HepG2 (cell line): Measurements from ENCODE around the gene TXNDC11. TPM values are rescaled to one million over a fixed set of nuclear protein-coding genes. Genes with fewer than 3 reads are reported as not detected.

ENCODE experiments used
- ATAC-seq: fragments of 200-7000 bp; cut with Tn5 transposase; 3 replicates; pipeline ENCODE4 v1.9.1; 2020; ENCODE audit warnings: mild to moderate bottlenecking, moderate library complexity
- BruUV-seq: library from RNA; stranded (reverse); fragments of 400-500 nt; replicated peaks from 2 replicates; lab custom pipeline; 2021; lab: Mats Ljungman, UMichigan
- CTCF ChIA-PET: fragments of 300-600 bp; formaldehyde crosslinking; extraction: SDS; loops from one replicate; lab custom pipeline; 2021; ENCODE audit warnings: low total read pairs, inconsistent platforms, low intra/inter-chr PET ratio; lab: Yijun Ruan, JAX
- POLR2A ChIA-PET: fragments of 350-600 bp; sonication (Branson Sonifier 250); formaldehyde crosslinking; loops from one replicate; lab custom pipeline; 2020; ENCODE audit warnings: antibody characterized with exemption, inconsistent platforms; lab: Yijun Ruan, JAX
- DNase-seq: peaks from one replicate; pipeline ENCODE4 v3.0.0-alpha.2; 2015; ENCODE audit warnings: low spot score
- FAIRE-seq: peaks from 3 replicates; lab custom pipeline; 2011; peaks lifted over from hg19 to GRCh38; lab: Jason Lieb, UNC
- H2AFZ ChIP-seq: one replicate; pipeline ENCODE4 v1.6.1; 2011; ENCODE audit warnings: low read length, inconsistent platforms
- H3K27ac ChIP-seq: fragments of 300-600 bp; 3 replicates; pipeline ENCODE4 v1.8.0; 2011; ENCODE audit warnings: mixed run types, mild to moderate bottlenecking, mixed read lengths, low read length, inconsistent platforms; ENCODE audit not compliant: insufficient read depth; ENCODE audit errors: extremely low read length
- H3K27me3 ChIP-seq, 2 experiments: fragments of 200-600 bp in 1 of 2; 2 replicates in 1 of 2; 3 replicates in 1 of 2; pipeline versions ENCODE4 v1.6.0 to v1.8.0; 2011; ENCODE audit warnings: low read length in 2 of 2, mild to moderate bottlenecking in 2 of 2, moderate library complexity in 2 of 2, inconsistent platforms in 1 of 2; ENCODE audit not compliant: insufficient read depth in 2 of 2, control insufficient read depth in 1 of 2
- H3K36me3 ChIP-seq, 2 experiments: fragments of 200-600 bp in 1 of 2; replicated peaks in 1 of 2; 2 replicates in 1 of 2; 3 replicates in 1 of 2; pipeline versions ENCODE4 v1.5.1 to v1.8.0; 2011; ENCODE audit warnings: low read length in 2 of 2, inconsistent platforms in 1 of 2; ENCODE audit not compliant: insufficient read depth in 2 of 2, control insufficient read depth in 1 of 2
- H3K4me1 ChIP-seq: 2 replicates; pipeline ENCODE4 v1.5.1; 2012; ENCODE audit warnings: low read length, inconsistent platforms; ENCODE audit not compliant: insufficient read depth
- H3K4me2 ChIP-seq: 2 replicates; pipeline ENCODE4 v1.6.0; 2011; ENCODE audit warnings: low read depth, low read length, inconsistent platforms
- H3K4me3 ChIP-seq, 3 experiments: fragments of 200-600 bp in 1 of 3; sonication (generic), shearing (Covaris generic) in 1 of 3; replicated peaks in 1 of 3; 2 replicates each; pipeline ENCODE4 v1.5.1; 2011 to 2016; ENCODE audit warnings: low read length in 3 of 3, inconsistent platforms in 2 of 3, low read depth in 2 of 3, mild to moderate bottlenecking in 2 of 3, control low read depth in 1 of 3, mixed read lengths in 1 of 3; ENCODE audit not compliant: insufficient read depth in 1 of 3
- H3K79me2 ChIP-seq: one replicate; pipeline ENCODE4 v1.6.1; 2011; ENCODE audit warnings: low read length, inconsistent platforms; ENCODE audit not compliant: insufficient read depth
- H3K9ac ChIP-seq: 2 replicates; pipeline ENCODE4 v1.6.0; 2011; ENCODE audit warnings: mild to moderate bottlenecking, low read depth, low read length, inconsistent platforms; ENCODE audit not compliant: insufficient read depth
- H3K9me3 ChIP-seq: 2 replicates; pipeline ENCODE4 v1.5.1; 2012; ENCODE audit warnings: mild to moderate bottlenecking, low read length
- H4K20me1 ChIP-seq: 2 replicates; pipeline ENCODE4 v1.6.0; 2011; ENCODE audit warnings: inconsistent platforms, mild to moderate bottlenecking, low read length, moderate library complexity; ENCODE audit not compliant: insufficient read depth
- DZIP1 ChIP-seq: sonication (generic); formaldehyde crosslinking; IDR thresholded peaks from 2 replicates; pipeline ENCODE4 v1.5.0; 2020; ENCODE audit warnings: mild to moderate bottlenecking, missing genetic modification reagents
- FIP1L1 ChIP-seq: fragments of 200-400 bp; formaldehyde crosslinking; IDR thresholded peaks from 2 replicates; pipeline ENCODE4 v1.6.1; 2018; ENCODE audit warnings: low read depth, mild to moderate bottlenecking, low read length, moderate library complexity, borderline replicate concordance; ENCODE audit not compliant: insufficient read depth
- FOXA1 ChIP-seq, 2 experiments: fragments of 450-650 bp in 1 of 2; sonication (generic) in 1 of 2; formaldehyde crosslinking in 1 of 2; IDR thresholded peaks; 2 replicates each; pipeline versions ENCODE4 v1.4.0 to v1.6.1; 2016 to 2020; ENCODE audit warnings: missing genetic modification reagents in 1 of 2
- HHEX ChIP-seq: IDR thresholded peaks from 2 replicates; pipeline ENCODE4 v1.6.1; 2016; ENCODE audit warnings: control low read depth
- HMG20B ChIP-seq: conservative IDR thresholded peaks from 2 replicates; pipeline ENCODE4 v1.6.1; 2016; ENCODE audit warnings: missing genetic modification reagents, missing compliant biosample characterization
- LRRFIP1 ChIP-seq: sonication (generic); formaldehyde crosslinking; conservative IDR thresholded peaks from 2 replicates; pipeline ENCODE4 v1.4.0; 2020; ENCODE audit warnings: missing genetic modification reagents
- SPEN ChIP-seq: sonication (generic); formaldehyde crosslinking; IDR thresholded peaks from 2 replicates; pipeline ENCODE4 v1.5.1; 2020; ENCODE audit warnings: low read depth, mild to moderate bottlenecking, missing genetic modification reagents
- ZBTB21 ChIP-seq: sonication (generic); formaldehyde crosslinking; IDR thresholded peaks from 2 replicates; pipeline ENCODE4 v1.4.0; 2020; ENCODE audit warnings: missing genetic modification reagents
- ZBTB7A ChIP-seq: sonication (generic); formaldehyde crosslinking; IDR thresholded peaks from 2 replicates; pipeline ENCODE4 v1.8.0; 2022; ENCODE audit warnings: mild to moderate bottlenecking, missing genetic modification reagents
- ZMYM2 ChIP-seq: sonication (generic); formaldehyde crosslinking; IDR thresholded peaks from 2 replicates; pipeline ENCODE4 v1.8.0; 2022; ENCODE audit warnings: mild to moderate bottlenecking, missing genetic modification reagents
- ZMYM3 ChIP-seq: sonication (generic); formaldehyde crosslinking; IDR thresholded peaks from 2 replicates; pipeline ENCODE4 v1.5.1; 2020; ENCODE audit warnings: mild to moderate bottlenecking, missing genetic modification reagents
- ZNF329 ChIP-seq: sonication (generic); formaldehyde crosslinking; IDR thresholded peaks from 2 replicates; pipeline ENCODE4 v1.9.0; 2021; ENCODE audit warnings: low read depth, mild to moderate bottlenecking, missing genetic modification reagents
- ZNF761 ChIP-seq: sonication (generic); formaldehyde crosslinking; conservative IDR thresholded peaks from 2 replicates; pipeline ENCODE4 v1.4.0; 2020; ENCODE audit warnings: mild to moderate bottlenecking, missing genetic modification reagents
- ZNF770 ChIP-seq: sonication (generic); formaldehyde crosslinking; IDR thresholded peaks from 2 replicates; pipeline ENCODE4 v1.5.0; 2020; ENCODE audit warnings: mild to moderate bottlenecking, missing genetic modification reagents
- WGBS: methylation state at CpG from one replicate; pipeline ENCODE4 v1.1.6; 2017; ENCODE audit warnings: low lambda C conversion rate; 5-methylcytosine and 5-hydroxymethylcytosine counted together
- in situ Hi-C: cut with HindIII; loops from 2 replicates; pipeline ENCODE4 v1.10.0; 2017; ENCODE audit warnings: low pct_unique_long_range_greater_than_20kb; ENCODE audit not compliant: extremely low pct_ligation_motif_present
- intact Hi-C: fragments of 100-400 bp; cut with micrococcal nuclease; formaldehyde crosslinking; loops from one replicate; pipeline ENCODE4 v1.10.0; 2022; ENCODE audit not compliant: unreplicated experiment
- polyA plus RNA-seq, 8 experiments: library from polyadenylated mRNA; depleted of rRNA in 3 of 8; stranded (reverse) in 7 of 8; unstranded in 1 of 8; fragments of >200 nt; fragmentation: Illumina TruSeq in 4 of 8; extraction: Trizol in 4 of 8; gene quantifications; 2 replicates each; pipeline versions ENCODE4 v1.2.1 to v1.2.3, GENCODE V29; 2011 to 2016; ENCODE audit warnings: low read depth in 4 of 8, missing spikeins in 1 of 8, mixed read lengths in 1 of 8; ENCODE audit not compliant: insufficient read depth in 1 of 8
- total RNA-seq, 5 experiments: library from RNA; depleted of rRNA; stranded (reverse); fragments of >200 nt; fragmentation: Illumina TruSeq; extraction: Trizol; gene quantifications; 2 replicates each; pipeline ENCODE4 v1.2.3, GENCODE V29; 2016; ENCODE audit warnings: low read depth in 1 of 5

The TXNDC11 gene
- total and polyA plus RNA-seq, 2 of the 13 experiments (the other 11 are each of a cell fraction or from before 2014, with no cell fraction given): 74.9 to 123 TPM

GRCh38 chr16:11631214-11631613, 111.4 kb downstream of the TXNDC11 start (continued):
- TF ChIP-seq FIP1L1 (no peak), HMG20B (CRISPR knock-in tag) (no peak), DZIP1 (CRISPR knock-in tag) (0 out of 2 replicates have a peak, but pooled peaks have one; percentile 55), ZNF329 (CRISPR knock-in tag) (no peak)

- BruUV-seq: no TSS peak
- intact Hi-C loops: loop anchor here (2.0 kb wide), 1 partner anchor 36 kb away; no protein-coding TSS in a partner anchor
- Histone ChIP-seq H3K36me3 (no peaks in the 10 kb centered on the region), H3K4me2 (peak overlapping the region; percentile 67), H3K27ac (no peak overlapping the region), H3K4me3 (no peak overlapping the region), H2AFZ (no peak overlapping the region), H3K79me2 (no peaks in the 10 kb centered on the region), H3K4me1 (peaks cover 65% of the 10 kb centered on the region), H4K20me1 (no peaks in the 10 kb centered on the region), H3K9me3 (no peaks in the 10 kb centered on the region), H3K27me3 (peaks cover 0 to 7% of the 10 kb centered on the region in 2 experiments; a peak in 1 of 5 replicates), H3K9ac (no peak overlapping the region)
- DNase-seq (no peak), FAIRE-seq (no peak), ATAC-seq (peak; percentile 16)
- ChIA-PET CTCF (interaction anchor here (1.2 kb wide), 1 partner anchor 99 kb away, joined by 3 read pairs; no protein-coding TSS in a partner anchor), POLR2A (interaction anchor here (0.9 to 2.5 kb wide), 8 partner anchors 9 to 113 kb away, joined by 3 to 10 read pairs (median 4); partner anchors contain the start of genes LITAF and TXNDC11)
- 10% methylated on average over 6 of the region's 6 CpGs for WGBS
- in situ Hi-C loops: no loop called here
- TF ChIP-seq HHEX (CRISPR knock-in tag) (no peak), ZNF761 (0 out of 2 replicates have a peak, but pooled peaks have one; percentile 2), ZNF770 (CRISPR knock-in tag) (peak; percentile 97), ZBTB7A (CRISPR knock-in tag) (0 out of 2 replicates have a peak, but pooled peaks have one; percentile 48), ZMYM2 (CRISPR knock-in tag) (no peak; the same call in 1 of the 2 replicates), ZBTB21 (CRISPR knock-in tag) (no peak), FOXA1 (IDR thresholded peaks at IDR 0.05) (no peak), FOXA1 (CRISPR knock-in tag; IDR thresholded peaks at IDR 0.05) (peak; percentile 46; the same call in 1 of the 2 replicates), LRRFIP1 (CRISPR knock-in tag) (no peak), ZMYM3 (CRISPR knock-in tag) (peak; percentile 86), SPEN (CRISPR knock-in tag) (no peak)
These were observed 111.9 kb downstream of the TXNDC11 start for GRCh38 chr16:11630768-11631056.
